Hypothalamus (tissue), 51 donors: ENCODE data around the gene ATF7.
"Not testable (repeated sequence)": the region's sequence is repeated elsewhere in the genome, so short reads cannot be mapped to it uniquely, and the experiment has no call there.

ENCODE experiments used
- DNase-seq, 51 donors: peaks; one replicate each; lab custom pipeline; 2025; lab: John Stamatoyannopoulos, UW

ATF7 gene

GRCh38 chr12:53625946-53626701, at the start of gene ATF7:
ATF7 (minus strand) TSS chr12:53626382; CDS start chr12:53601000, 25,382 bp downstream.
- DNase-seq, result peak; percentile 90 to 100 (median 97)

GRCh38 chr12:53674977-53675700, 49.0 kb upstream of the ATF7 start:
- DNase-seq, result no peak

DNA sequence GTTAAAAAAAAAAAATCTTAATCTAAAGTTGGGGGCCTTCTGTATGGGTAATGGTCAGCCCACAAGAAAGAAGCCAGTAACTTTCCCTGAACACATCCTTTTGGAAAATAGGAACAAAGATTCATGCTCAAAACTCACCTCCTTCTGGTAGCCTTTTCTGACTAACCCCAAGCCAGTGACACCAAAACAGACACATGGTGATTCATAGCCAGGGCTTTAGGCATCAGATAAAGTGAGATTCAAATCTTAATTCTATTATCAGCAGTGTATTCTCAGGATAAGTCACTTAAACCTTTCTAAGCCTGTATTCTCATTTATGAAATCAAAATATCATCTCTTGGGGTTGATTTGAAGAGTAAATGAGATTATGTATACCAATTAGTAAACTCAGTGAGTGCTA, 44.8 kb upstream of the ATF7 start:
- DNase-seq, result no peak

GRCh38 chr12:53670308-53670707, 44.1 kb upstream of the ATF7 start:
- DNase-seq, result no peak

DNA sequence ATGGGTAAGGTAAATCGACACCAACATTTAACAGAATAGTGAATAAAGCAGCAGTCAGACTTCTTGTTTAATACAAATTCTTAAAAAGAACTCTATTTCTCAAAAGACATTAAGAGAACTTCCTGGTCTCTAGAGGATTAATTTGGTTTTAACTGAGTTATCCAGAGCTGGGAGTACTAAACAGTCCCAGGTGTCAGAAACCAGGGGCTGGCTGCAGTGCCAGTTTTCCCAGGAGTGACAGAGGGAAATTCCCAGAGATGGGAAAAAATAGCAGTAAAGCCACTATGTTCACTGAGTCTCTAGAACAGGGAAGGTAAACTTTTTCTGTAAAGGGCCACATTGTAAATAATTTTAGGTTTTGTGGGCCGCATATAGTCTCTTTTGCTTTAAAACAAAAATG, 40.9 kb upstream of the ATF7 start:
- no peak for DNase-seq

GRCh38 chr12:53664936-53665335, 38.8 kb upstream of the ATF7 start:
- DNase-seq, result no peak

DNA sequence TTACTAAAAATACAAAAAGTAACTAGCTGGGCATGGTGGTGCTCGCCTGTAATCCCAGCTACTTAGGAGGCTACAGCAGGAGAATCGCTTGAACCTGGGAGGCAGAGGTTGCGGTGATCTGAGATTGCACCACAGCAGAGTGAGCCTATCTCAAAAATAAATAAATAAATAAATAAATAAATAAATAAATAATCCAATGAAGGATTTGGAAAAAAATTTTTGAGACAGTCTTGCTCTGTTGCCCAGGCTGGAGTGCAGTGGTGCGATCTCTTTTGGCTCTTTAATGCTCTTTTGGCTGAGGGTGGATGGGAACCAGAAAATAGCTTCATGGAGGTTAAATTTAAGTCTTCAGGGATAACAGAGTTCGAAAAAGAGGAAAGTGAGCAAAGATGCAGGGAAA, 38.0 kb upstream of the ATF7 start:
- no peak for DNase-seq

DNA sequence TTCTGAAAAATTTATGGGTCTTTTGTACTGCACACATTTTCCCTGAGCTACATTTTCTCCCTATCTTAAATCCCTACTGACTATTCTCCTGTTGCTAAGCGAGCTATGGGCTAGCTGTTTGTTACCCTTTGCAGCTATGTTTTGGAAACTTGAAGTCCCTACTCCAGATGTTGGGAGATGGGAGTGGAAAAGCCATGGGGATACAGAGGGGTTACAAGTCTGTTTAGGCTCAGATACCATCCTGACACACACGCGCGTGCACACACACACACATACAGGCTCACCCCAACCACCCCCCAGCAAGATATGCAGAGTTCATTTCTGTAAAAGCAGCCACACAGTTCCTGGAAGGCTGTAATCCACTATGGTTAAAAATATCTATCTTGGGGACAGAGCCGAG, 33.9 kb upstream of the ATF7 start:
- DNase-seq, result peak in 2 of 51 donors; percentile 4 to 5

DNA sequence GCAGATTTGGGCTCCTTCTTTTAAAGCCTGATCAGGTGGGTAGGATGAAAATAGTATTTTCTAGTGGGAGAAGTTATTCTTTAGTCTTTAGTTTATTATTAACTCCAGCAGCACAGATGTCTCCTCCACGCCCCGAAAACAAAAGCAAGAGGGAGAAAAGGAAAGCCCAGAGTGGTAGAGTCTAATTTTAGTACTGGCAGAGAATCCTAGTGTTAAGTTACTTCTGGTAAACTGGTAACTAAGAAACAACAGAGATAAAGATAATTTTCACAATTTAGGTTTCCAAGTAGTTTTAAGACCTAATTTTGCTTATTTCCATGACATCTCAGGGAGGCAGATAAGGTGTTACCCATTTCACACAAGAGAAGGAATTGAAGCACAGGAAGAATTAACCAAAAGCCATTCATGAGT, 33.4 kb upstream of the ATF7 start:
- DNase-seq, result no peak

DNA sequence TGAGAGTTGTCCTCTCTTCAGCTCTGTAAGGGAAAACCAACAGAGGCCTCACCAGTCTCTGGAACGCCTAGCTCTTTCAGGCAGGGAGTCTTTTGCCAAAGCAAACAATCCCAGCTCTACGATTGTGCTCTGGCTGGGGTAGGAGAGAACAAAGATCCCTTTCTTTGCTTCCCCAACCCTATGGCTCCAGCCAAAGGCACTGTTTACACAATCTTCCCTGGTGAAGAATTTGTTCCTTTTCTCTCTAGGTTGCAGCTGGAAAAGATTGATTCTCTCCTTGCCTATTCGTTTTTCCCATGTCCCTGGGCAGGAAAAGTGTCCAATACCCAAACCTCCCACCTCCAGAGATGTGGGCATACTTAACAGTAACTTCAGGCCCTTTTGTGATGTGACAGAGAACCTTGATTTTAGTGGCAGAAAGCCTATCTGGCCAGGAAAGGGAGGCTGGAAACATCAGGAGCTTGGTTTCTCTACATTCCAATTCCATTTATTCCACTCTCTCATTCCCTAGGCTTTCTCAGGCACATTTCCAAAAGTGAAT, 32.9 kb upstream of the ATF7 start:
- DNase-seq, result peak in 43 of 51 donors; percentile 11 to 92 (median 58)

DNA sequence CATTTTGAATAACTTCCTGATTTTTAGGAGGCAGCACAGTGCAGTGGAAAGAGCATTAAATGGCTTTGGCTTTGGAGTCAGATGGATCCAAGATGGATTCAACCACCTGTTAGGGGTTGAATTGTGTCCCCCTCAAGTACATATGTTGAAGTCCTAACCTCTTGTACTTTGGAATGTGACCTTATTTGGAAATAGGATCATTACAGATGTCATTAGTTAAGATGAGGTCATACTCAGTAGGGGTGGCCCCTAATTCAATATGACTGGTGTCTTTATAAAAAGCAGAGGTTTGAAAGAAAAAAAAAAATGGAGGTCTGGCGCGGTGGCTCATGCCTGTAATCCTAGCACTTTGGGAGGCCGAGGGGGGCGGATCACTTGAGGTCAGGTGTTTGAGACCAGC, 30.9 kb upstream of the ATF7 start:
- DNase-seq, result no peak

GRCh38 chr12:53653595-53653994, 27.4 kb upstream of the ATF7 start:
- no peak for DNase-seq

DNA sequence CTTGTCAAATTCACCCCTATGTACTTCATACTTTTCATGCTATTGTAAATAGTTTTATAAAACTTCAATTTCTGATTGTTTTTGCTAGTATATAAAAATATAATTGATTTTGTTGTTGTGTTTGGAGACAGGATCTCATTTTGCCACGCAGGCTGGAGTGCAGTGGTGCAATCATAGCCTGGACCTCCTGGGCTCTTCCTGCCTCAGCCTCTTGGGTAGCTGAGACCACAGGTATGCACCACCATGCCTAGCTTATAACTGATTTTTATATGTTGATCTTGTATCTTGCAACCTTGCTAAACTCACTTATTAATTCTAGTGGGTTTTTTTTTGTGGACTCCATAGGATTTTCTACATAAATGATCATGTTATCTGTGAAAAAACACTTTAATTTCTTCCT, 26.2 kb upstream of the ATF7 start:
- no peak for DNase-seq

DNA sequence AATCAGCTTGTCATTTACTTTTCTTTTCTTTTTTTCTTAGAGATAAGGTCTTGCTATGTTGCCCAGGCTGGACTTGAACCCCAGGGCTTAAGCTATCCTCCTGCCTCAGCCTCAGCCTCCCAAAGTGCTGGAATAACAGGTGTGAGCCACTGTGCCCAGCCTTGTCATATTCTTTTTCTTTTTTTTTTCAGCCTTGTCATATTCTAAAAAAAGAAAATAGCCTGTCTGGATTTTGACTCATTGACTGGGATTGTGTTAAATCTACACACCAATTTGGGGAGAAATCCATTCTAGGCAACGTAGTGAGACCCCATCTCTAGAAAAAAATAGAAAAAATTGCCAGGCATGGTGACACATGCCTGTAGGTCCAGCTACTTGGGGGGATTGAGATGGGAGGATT, 25.6 kb upstream of the ATF7 start:
- no peak for DNase-seq

DNA sequence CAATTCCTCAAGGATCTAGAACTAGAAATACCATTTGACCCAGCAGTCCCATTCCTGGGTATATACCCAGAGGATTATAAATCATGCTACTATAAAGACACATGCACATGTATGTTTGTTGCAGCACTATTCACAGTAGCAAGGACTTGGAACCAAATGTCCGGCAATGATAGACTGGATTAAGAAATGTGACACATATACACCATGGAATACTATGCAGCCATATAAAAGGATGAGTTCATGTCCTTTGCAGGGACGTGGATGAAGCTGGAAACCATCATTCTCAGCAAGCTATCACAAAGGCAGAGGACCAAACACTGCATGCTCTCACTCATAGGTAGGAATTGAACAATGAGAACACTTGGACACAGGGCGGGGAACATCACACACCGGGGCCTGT, 20.1 kb upstream of the ATF7 start:
- DNase-seq, result not testable (repeated sequence)

DNA sequence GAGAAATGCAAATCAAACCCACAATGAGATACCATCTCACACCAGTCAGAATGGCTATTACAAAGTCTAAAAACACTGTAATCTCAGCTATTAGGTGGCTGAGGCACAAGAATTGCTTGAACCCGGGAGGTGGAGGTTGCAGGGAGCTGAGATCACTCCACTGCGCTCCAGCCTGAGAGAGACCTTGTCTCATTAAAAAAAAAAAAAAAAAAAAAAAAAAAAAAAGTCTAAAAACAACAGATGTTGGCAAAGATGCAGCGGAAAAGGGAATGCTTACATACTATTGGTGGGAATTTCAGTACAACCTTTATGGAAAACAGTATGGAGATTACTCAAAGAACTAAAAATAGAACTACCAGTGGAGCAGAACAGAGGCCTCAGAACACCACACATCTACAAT, 19.0 kb upstream of the ATF7 start:
- no peak for DNase-seq

DNA sequence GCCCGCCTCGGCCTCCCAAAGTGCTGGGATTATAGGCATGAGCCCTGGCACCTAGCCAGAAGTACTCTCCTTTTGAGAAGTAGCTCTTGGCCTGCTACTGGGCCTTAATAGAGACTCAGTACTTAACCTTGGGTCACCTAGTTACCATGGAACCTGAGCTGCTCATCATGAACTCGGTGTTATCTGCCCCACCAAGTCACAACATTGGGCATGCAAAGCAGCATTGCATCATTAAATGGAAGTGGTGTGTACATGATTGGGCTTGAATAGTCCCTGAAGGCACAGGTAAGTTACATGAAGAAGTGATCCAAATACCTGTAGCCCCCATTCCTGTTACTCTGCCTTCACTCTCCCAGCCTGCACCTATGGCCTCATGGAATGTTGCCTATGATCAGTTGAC, 18.0 kb upstream of the ATF7 start:
- no peak for DNase-seq

- DNase-seq, result no peak
These were observed 17.2 kb upstream of the ATF7 start for GRCh38 chr12:53643232-53643979.

- no peak for DNase-seq
These were observed 11.9 kb upstream of the ATF7 start for GRCh38 chr12:53638057-53638456.

- no peak for DNase-seq
These were observed 10.5 kb upstream of the ATF7 start for GRCh38 chr12:53636641-53637040.

- DNase-seq, result not testable (repeated sequence)
These were observed 9.5 kb upstream of the ATF7 start for GRCh38 chr12:53635708-53636107.
